Measurements from ENCODE around the gene PCDHGC5.

GRCh38 chr5:141488591-141489561 is at the start of gene PCDHGC5:
- TF ChIP-seq, protein P1, sequence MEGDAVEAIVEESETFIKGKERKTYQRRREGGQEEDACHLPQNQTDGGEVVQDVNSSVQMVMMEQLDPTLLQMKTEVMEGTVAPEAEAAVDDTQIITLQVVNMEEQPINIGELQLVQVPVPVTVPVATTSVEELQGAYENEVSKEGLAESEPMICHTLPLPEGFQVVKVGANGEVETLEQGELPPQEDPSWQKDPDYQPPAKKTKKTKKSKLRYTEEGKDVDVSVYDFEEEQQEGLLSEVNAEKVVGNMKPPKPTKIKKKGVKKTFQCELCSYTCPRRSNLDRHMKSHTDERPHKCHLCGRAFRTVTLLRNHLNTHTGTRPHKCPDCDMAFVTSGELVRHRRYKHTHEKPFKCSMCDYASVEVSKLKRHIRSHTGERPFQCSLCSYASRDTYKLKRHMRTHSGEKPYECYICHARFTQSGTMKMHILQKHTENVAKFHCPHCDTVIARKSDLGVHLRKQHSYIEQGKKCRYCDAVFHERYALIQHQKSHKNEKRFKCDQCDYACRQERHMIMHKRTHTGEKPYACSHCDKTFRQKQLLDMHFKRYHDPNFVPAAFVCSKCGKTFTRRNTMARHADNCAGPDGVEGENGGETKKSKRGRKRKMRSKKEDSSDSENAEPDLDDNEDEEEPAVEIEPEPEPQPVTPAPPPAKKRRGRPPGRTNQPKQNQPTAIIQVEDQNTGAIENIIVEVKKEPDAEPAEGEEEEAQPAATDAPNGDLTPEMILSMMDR (IDR thresholded peaks at IDR 0.05) = no peak
- TF ChIP-seq POLR2A (IDR thresholded peaks at IDR 0.05) = no peak
